Stimulated activated CD4-positive, alpha-beta T cell treated with anti-CD3 and anti-CD28 coated beads, Interleukin-15, amount 100 ng/mL, for 24 hours (primary cell): ENCODE measurements around the gene FIGNL1.

ENCODE experiments used
- DNase-seq: peaks from one replicate; pipeline ENCODE4 v3.0.0-alpha.2; 2020

Gene FIGNL1

DNA sequence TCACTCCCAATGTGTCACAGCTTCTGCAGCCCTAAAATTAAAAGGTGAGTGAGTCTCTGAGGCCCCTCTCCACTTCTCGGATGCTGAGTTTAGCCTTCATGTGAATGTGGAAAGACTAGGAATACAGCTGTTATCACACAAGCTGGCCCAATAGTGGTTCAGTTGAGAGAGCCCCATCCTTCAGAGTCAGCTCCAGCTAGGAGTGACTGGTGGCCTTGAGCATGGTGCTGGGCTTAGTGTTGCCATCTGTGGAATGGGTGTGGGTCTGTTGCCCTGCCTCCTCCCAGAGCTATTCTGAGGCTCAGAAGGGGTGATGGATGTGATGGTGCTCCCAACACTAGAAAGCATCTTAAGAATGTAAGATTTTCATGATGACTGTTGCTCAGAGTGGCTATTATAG, 55.8 kb downstream of the FIGNL1 start:
- no peak for DNase-seq
